NT2/D1 (cell line): ENCODE results near the gene PAPOLA.

Source experiments
- DNase-seq: peaks from one replicate; pipeline ENCODE4 v3.0.0-alpha.2; 2011; ENCODE audit warnings: low read depth, low spot score
- H3K27me3 ChIP-seq: 2 replicates; pipeline ENCODE4 v1.6.0; 2011; ENCODE audit warnings: mild to moderate bottlenecking; ENCODE audit not compliant: insufficient read length, insufficient read depth
- H3K36me3 ChIP-seq: 2 replicates; pipeline ENCODE4 v1.6.1; 2011; ENCODE audit warnings: mild to moderate bottlenecking, low read length, mixed read lengths; ENCODE audit not compliant: insufficient read depth, insufficient read length
- H3K4me1 ChIP-seq: 2 replicates; pipeline ENCODE4 v1.5.1; 2011; ENCODE audit not compliant: insufficient read depth, insufficient read length
- H3K4me3 ChIP-seq: 2 replicates; pipeline ENCODE4 v1.5.1; 2011; ENCODE audit warnings: low read depth; ENCODE audit not compliant: insufficient read length
- H3K9ac ChIP-seq: 2 replicates; pipeline ENCODE4 v1.6.0; 2011; ENCODE audit warnings: low read depth; ENCODE audit not compliant: insufficient read length
- H3K9me3 ChIP-seq: 2 replicates; pipeline ENCODE4 v1.5.1; 2011; ENCODE audit warnings: mild to moderate bottlenecking, low read length; ENCODE audit not compliant: insufficient read depth
- SUZ12 ChIP-seq: IDR thresholded peaks from 2 replicates; pipeline ENCODE4 v1.6.1; 2011; ENCODE audit not compliant: insufficient read length, insufficient read depth; ENCODE audit errors: extremely low read depth
- YY1 ChIP-seq: IDR thresholded peaks from 2 replicates; pipeline ENCODE4 v1.6.1; 2011; ENCODE audit not compliant: insufficient read length, insufficient read depth
- ZNF274 ChIP-seq: IDR thresholded peaks from 2 replicates; pipeline ENCODE4 v1.6.1; 2011; ENCODE audit warnings: mild to moderate bottlenecking, low read depth, low read length

Gene PAPOLA

GRCh38 chr14:96501740-96502620 is at the start of gene PAPOLA:
Gene PAPOLA (plus strand): TSS chr14:96502382. CDS start chr14:96502593, 211 bp downstream.
- no peaks in the 10 kb centered on the region for H3K4me1 ChIP-seq
- peak within 1 kb of the TSS; percentile 91 for H3K4me3 ChIP-seq
- no peaks in the 10 kb centered on the region for H3K9me3 ChIP-seq
- TF ChIP-seq ZNF274 (no peak), SUZ12 (no peak), YY1 (peak; percentile 70)
- peak; percentile 87 for DNase-seq
- peak within 1 kb of the TSS; percentile 95 for H3K9ac ChIP-seq
- peaks cover 22% of the 10 kb centered on the region for H3K36me3 ChIP-seq
- H3K27me3 ChIP-seq, result no peaks in the 10 kb centered on the region

- Histone ChIP-seq H3K4me3 (no peak overlapping the region), H3K9me3 (no peaks in the 10 kb centered on the region), H3K36me3 (no peaks in the 10 kb centered on the region), H3K27me3 (no peaks in the 10 kb centered on the region), H3K9ac (no peak overlapping the region), H3K4me1 (no peaks in the 10 kb centered on the region)
- no peak for TF ChIP-seq SUZ12
- TF ChIP-seq YY1, result no peak
- no peak for TF ChIP-seq ZNF274
- DNase-seq, result no peak
Observed at GRCh38 chr14:96452684-96453083, 49.5 kb upstream of the PAPOLA start.

- Histone ChIP-seq H3K4me1 (no peaks in the 10 kb centered on the region), H3K4me3 (no peak overlapping the region), H3K27me3 (no peaks in the 10 kb centered on the region), H3K9ac (no peak overlapping the region), H3K36me3 (no peaks in the 10 kb centered on the region), H3K9me3 (no peaks in the 10 kb centered on the region)
- no peak for DNase-seq
- TF ChIP-seq SUZ12, result no peak
- no peak for TF ChIP-seq YY1
- TF ChIP-seq ZNF274, result no peak
Observed at GRCh38 chr14:96455588-96455987, 46.6 kb upstream of the PAPOLA start.

- TF ChIP-seq ZNF274, result no peak
- no peak for TF ChIP-seq YY1
- no peak for TF ChIP-seq SUZ12
- H3K9ac ChIP-seq, result no peak overlapping the region
- no peaks in the 10 kb centered on the region for H3K9me3 ChIP-seq
- no peaks in the 10 kb centered on the region for H3K4me1 ChIP-seq
- no peak overlapping the region for H3K4me3 ChIP-seq
- H3K27me3 ChIP-seq, result no peaks in the 10 kb centered on the region
- no peaks in the 10 kb centered on the region for H3K36me3 ChIP-seq
- DNase-seq, result no peak
Observed at GRCh38 chr14:96459851-96460250, 42.3 kb upstream of the PAPOLA start.

- Histone ChIP-seq H3K36me3 (no peaks in the 10 kb centered on the region), H3K4me1 (no peaks in the 10 kb centered on the region), H3K9me3 (no peaks in the 10 kb centered on the region), H3K4me3 (no peak overlapping the region), H3K9ac (no peak overlapping the region), H3K27me3 (no peaks in the 10 kb centered on the region)
- TF ChIP-seq SUZ12, result no peak
- TF ChIP-seq ZNF274, result no peak
- TF ChIP-seq YY1, result no peak
- no peak for DNase-seq
Observed at GRCh38 chr14:96461950-96462798, 40.0 kb upstream of the PAPOLA start.

- no peaks in the 10 kb centered on the region for H3K36me3 ChIP-seq
- H3K9ac ChIP-seq, result no peak overlapping the region
- no peak for TF ChIP-seq YY1
- no peaks in the 10 kb centered on the region for H3K9me3 ChIP-seq
- DNase-seq, result no peak
- no peaks in the 10 kb centered on the region for H3K27me3 ChIP-seq
- no peak overlapping the region for H3K4me3 ChIP-seq
- H3K4me1 ChIP-seq, result no peaks in the 10 kb centered on the region
Observed at GRCh38 chr14:96464136-96464535, 38.0 kb upstream of the PAPOLA start.

GRCh38 chr14:96466918-96467317 is 35.3 kb upstream of the PAPOLA start:
- DNase-seq, result no peak
- TF ChIP-seq SUZ12, result no peak
- no peak for TF ChIP-seq YY1
- TF ChIP-seq ZNF274, result no peak
- Histone ChIP-seq H3K9ac (no peak overlapping the region), H3K27me3 (no peaks in the 10 kb centered on the region), H3K4me1 (no peaks in the 10 kb centered on the region), H3K9me3 (no peaks in the 10 kb centered on the region), H3K4me3 (no peak overlapping the region), H3K36me3 (no peaks in the 10 kb centered on the region)
